Measurements from ENCODE around the gene SLTM.

GRCh38 chr15:58839485-58839884 is 94.0 kb downstream of the SLTM start:
- TF ChIP-seq SIN3A (IDR thresholded peaks at IDR 0.05; ENCODE audit: borderline replicate concordance, insufficient read depth, low read length) = no peak
- no peak for TF ChIP-seq POLR2AphosphoS5 (IDR thresholded peaks at IDR 0.05; ENCODE audit: low read depth, low read length)
- no peak for TF ChIP-seq REST (IDR thresholded peaks at IDR 0.05; ENCODE audit: insufficient read depth in 1 of 2, low read depth in 2 of 2, low read length in 2 of 2)

Measured in PFSK-1 (cell line).